ENCODE data around the gene PFDN1.
A peak's percentile ranks its signal among the peaks of the same experiment; 100 is the strongest.
"Not testable (repeated sequence)": the region's sequence is repeated elsewhere in the genome, so short reads cannot be mapped to it uniquely, and the experiment has no call there.

PFDN1 gene, protein sequence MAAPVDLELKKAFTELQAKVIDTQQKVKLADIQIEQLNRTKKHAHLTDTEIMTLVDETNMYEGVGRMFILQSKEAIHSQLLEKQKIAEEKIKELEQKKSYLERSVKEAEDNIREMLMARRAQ

DNA sequence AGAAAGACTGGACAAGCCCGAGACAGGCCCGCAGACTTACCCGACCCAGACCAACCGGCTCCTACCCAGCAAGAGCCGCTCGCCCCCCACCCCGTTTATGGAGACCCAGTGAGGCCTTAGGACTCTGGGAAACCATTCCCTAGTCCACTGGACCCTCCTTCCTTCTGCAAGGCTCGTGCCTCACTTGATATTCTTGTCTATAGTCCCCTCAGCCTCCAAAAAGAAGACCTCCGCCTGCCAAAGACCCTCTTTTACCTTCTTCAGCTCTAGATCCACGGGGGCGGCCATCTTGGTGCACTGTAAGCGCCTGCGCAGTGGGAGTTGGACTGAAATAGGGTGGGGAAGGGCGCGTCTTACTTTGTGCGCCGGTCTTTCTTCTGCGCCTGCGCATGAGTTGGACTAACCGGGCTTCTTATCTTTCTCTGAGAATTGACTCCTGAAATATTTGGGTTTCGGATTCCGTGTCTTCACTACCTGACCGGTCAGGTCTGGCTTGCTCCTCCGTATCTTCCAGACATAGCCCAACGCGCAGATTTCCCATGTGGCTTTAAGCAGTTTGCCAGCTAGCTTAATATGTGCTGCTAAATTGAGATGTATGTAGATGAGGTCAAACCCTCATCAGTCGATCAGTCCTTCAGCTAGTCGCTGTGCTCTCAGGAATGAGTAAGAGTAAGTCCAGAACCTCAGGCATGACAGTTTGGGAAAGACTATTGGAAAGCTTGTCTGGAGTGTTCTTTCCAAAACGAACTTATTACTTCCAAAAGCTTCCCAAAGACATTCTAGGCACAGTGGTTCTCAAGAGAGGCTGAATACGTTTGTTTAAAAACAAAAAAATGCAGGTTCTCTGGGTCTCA lies at the start of gene PFDN1:
PFDN1 (minus strand) TSS at position 316 of the 854 bp plus-strand sequence; CDS start at position 288, 28 bp downstream.
- peak; percentile 58 for DNase-seq

DNA sequence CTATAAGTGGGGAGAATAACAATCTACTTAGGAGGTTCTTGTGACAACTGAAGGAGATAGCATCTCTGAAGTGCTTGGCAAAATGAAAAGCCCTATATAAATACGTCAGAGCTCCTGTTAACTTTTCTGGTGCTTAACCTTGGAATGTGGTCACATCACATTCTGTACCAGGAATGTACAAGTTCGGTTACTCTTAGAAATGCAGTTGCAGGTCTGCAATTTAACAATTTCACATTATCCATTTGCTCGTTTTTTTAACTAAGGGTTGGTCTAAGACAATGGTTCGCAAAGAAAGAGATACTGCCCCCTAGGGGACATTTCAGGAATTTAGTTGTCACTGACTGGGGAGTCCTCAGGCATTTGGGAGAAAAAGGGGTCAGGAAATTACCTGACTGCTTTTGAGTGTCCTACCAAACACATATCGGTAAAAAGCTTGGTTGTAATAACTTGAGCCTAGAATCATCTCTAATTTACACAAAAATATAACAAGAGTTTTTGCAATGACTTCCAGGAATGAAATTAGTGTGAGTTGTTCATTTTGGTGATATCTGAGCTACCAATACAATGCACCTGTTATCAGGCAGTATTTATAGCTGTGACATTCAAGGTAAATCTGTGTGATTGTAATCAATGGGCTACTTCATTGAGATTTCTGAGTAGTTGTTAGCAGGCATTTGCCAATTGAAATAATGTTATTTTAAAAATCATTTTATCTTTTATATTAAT lies 48.9 kb upstream of the PFDN1 start:
- peak; percentile 13 for DNase-seq

DNA sequence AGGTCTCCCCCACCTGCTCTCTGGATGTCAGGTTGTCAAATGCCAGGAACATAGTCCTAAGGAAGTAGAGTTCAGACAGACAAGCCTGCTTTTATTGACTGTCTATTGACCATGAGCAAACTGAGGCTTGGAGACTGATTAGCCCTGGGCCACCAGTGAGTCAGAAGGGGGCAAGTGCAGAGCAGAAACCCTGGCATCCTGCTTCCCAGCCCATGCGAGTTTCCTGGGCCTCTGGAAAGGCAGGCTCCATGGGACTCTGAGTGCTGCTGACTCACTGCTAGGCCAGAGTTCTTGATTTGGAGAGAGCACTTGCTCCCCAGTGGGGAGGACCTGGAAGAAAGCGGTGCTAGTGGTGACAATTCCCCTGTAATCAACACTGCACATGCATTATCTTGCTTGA lies 46.3 kb upstream of the PFDN1 start:
- DNase-seq = no peak

DNA sequence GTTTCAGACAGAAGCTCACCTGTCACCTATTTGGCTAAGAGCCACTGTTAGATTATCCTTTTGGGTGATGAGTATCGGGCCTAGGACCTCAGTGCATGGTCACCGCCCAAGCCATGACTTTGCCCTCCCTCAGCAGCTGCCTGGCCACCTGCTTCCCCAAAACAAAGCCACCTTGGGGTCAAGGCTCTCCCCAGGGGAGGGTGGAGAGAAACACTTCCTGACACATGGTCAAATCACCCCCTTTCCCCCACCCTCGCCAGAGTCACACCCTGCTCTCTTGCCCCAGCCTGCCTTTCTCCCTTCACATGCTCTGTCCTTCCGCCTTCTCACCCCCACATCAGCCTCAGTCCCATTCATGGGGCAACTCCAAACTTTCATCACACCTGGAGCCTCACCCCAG lies 45.2 kb upstream of the PFDN1 start:
- DNase-seq = no peak

DNA sequence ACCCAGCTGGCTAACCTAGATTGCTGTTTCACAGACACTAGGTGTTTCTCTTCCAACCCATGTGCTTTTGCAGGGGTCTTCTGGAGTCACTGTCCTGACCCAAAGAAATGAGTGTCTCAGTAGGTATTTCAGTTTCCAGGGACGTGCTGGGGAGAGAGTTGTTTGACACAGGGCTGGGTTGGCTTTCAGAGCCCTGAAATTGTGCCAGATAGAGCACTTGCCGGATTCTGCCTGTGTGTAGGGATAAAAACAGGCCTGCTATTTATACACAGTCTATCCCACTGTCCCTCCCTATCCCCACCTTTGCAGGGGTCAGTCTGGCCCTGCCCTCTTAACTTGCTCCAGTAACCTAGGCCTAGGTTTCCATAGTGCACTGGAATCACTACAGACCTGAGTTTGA lies 44.5 kb upstream of the PFDN1 start:
- DNase-seq = no peak

DNA sequence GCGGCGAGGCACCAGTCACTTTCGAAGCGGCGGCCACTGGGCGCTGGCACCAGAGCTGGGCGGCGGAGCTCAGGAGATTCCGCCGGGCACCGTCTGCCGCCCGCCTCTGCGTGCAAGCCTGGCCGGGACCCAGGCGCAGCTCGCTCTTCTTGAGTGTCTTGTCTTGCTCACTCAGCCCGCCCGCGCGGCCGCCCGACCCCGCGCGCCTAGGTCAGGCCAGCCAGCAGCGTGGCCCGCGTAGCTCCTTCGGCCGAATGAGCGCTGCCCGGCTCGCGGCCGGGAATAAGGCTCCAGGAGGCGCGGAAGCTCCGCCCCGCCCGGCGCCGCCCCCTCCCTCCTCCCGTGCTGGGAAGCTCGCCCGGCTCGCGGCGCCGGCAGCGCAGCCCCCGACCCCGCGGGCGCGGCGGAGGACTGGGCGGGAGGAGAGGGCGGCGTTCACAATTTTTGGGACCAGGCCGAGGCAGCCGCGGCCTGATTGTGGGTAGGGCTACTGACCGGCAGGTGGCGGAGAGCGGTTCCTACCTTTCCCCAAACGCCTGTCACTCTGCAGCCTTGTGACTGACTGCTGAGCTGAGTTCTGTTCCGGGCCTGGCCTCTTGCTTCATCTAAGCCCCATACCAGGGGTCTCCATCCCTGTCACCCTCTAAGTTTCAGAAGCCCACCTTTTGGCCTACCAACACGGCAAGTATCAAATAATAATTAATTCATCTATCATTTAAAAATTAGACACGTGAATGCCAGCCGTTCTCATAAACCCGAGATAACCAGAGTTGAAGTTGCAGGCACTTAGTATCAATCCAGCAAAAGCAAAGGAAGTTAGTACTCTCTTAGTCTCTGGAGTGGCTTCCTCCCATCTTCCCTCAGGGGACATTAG lies 43.7 kb upstream of the PFDN1 start, which contains the start of gene HBEGF:
HBEGF (minus strand) TSS at position 256 of the 874 bp plus-strand sequence. CDS start 275 bp downstream, outside the sequence.
- DNase-seq = no peak

DNA sequence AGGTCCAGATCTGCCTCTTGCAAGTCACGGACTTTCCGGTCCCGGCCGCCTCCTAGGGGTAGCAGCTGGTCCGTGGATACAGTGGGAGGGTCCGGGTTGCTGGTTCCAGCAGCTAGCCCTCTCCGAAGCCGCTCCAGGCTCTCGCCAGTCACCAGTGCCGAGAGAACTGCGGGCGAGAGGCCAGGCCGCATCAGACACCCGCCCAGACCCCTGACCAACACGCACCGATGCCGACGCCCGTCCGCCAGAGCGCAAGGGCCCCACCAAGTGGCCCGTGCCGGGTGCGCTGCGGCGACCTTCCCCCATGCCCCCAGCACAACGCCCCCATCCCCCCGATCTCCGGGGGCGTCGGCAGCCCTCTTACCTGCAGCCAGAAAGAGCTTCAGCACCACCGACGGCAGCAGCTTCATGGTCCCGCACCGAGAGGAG lies 43.0 kb upstream of the PFDN1 start:
- DNase-seq = no peak

DNA sequence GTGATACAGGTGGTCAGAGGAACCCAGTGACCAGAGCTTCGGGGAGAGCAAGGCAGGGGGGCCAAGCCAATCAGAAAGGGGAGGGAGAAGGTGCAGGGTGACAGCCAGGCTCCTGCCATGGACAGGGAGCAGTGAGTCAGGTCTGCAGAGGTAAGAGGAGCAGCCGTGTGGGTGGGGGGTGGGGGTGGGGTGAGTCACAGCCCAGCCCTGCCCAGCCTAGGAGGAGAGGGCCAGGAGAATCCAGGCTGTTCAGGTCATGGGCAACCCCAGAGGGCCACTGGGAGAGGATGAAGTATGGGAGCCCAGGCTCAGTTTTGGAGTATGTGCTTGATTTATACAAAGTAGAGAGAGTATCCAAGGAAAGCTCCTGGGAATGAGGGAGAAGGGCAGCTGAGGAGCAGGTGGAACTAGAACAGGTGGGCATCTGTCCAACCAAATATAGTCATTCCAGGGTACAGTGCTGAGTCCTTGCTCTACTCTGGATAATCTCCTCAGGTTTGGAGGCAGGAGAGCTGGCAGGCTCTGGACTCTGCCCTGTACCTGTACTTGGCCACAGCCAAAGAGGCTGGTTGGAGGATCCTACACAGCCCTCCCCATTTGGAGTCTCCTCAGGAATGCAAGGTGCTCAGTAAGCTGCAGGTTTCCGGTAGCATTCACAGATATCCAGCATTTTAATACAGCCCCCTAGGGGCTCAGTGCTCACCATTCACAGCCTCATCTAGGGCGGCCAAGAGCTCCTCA lies 42.0 kb upstream of the PFDN1 start:
- DNase-seq = no peak

DNA sequence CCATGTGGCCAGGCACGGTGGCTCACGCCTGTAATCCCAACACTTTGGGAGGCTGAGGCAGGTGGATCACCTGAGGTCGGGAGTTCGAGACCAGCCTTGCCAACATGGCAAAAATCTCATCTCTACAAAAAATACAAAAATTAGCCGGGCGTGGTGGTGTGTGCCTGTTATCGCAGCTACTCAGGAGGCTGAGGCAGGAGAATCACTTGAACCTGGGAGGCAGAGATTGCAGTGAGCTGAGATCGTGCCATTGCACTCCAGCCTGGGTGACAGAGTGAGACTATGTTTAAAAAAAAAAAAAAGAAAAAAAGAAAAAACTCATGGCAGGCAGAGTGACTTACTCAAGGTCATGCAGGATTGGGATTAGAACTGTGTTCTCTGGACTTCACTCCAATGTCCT lies 40.9 kb upstream of the PFDN1 start:
- not testable (repeated sequence) for DNase-seq

DNA sequence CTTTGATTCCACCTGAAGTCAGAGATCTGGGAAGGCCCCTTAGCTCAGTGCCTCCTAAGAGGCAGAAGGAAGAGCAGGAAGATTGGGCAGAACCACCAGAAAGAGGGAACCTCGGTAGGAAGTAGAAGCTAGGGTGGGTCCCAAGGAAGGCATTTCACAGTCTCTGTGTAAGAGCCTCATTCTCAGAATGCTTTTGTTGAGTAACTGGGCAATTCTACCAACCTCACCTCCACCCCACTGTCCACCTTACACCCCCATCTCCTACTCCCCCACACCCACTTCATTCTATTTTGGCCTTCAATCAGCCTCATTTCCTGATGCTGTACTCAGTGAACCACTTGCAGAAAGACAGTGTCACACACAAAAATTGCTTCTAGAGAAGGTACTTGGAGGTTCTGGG lies 40.0 kb upstream of the PFDN1 start:
- DNase-seq = no peak

DNA sequence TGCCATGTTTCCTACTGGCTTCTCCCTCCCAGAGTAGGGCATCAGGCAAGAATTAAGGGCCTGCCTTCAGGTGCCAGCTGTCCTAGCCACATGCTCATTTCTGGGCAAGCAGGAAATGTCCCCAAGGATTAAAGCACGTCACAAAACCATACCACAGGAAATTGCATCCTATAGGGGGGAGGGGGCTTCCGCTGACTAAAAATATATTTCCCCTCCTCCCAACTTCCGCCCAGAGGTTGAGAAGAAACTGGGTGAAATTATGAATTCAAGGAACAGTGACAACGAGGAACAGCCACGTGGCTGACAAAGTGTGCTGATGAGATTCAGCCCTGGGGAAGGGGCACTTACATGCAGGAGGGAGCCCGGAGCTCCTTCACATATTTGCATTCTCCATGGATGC lies 39.4 kb upstream of the PFDN1 start:
- no peak for DNase-seq

DNA sequence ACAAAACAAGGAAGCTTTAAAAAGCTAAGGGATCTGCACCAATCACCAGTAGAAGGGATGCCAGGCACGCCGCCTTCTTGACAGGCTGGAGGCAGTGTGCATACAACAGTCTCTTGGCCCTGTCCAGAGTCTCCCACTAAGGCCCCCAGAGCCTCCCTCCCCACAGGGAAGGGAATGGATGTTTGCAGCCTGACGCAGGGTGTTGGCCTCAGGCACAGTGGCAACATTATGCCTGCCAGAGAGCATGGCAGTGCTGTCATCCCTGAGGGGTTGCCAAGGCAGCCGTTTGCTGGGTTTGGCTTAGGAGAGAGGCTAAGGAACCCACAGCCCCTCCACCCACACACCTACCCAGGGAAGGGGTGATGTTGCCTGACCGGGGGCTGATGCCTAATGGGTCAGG lies 38.7 kb upstream of the PFDN1 start:
- DNase-seq = no peak

DNA sequence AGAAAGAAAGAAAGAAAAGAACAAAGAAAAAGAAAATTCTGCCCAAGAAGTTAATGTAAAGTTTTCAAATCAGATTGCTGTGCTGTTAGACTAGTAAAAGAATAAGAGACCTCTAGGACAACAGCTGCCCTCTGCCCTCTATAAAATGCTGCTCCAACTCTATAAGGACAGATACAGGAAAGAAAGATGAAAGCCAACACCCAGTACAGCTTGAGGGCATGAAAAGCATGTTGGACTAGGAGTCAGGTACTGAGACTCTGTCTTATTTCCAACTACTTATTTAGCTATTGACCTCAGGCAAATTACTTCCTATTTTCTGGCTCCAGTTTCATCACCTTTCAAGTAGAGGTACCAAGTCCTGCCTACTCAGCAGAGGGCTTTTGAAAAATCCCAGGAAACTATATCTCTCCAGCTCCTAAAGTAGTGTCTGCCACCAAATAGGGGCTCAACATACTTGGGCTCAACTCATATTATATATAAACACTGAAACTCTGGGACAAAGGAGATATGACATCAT lies 37.8 kb upstream of the PFDN1 start:
- no peak for DNase-seq

DNA sequence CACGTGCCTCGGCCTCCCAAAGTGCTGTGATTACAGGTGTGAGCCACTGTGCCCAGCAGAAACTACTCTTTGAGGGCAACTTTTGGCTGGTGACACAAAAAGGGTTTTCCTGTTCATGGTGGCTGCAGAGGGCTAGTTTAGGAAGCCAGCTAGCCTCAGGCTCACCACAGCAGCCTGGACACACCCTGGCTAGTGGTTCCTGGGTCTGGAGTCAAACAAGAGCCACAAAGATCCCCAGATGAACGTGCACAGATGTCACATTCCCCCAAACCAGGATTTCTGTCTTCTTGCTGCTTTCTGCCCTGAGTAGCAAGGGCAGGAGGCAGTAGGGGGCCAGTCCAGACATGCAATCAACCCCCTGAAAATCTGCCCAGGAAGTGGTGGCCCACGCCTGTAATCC lies 36.7 kb upstream of the PFDN1 start:
- no peak for DNase-seq

DNA sequence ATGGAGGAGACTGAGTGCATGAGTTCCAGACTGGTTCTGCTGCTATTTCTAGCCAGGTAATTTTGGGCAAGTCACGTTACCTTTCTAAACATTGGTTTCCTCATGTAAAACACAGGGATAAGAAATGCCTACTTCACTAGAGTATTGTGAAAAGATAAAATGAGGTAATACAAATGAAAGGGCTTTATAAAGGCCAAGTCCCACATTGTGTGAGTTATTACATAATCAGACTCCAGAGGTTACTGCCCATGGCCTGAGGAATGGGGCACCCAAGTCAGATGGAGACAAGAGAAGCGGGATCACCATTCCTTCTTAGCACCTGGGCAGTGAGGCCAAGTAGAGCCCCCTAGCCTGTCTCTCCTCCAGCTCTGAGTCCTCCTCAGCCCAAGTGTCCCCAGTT lies 36.0 kb upstream of the PFDN1 start:
- no peak for DNase-seq

DNA sequence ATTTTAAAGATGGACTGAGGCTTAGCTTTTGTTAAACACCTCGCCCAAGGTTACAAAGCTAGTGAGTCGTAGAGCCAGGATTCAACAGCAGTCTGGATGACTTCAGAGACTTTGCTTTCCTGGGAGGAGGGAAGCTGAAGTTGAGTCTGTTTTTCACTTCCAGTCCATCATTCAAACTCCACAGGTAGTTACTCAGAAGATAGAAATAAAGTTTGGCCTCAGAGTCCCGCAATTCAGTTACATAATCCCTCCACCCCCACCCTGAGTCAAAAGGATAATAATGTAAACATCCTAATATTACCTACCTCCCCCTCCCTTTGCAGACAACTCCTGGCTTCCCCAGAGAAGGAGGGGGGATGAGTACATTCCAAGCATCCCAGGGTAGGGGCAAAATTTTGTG lies 35.4 kb upstream of the PFDN1 start:
- DNase-seq = no peak

DNA sequence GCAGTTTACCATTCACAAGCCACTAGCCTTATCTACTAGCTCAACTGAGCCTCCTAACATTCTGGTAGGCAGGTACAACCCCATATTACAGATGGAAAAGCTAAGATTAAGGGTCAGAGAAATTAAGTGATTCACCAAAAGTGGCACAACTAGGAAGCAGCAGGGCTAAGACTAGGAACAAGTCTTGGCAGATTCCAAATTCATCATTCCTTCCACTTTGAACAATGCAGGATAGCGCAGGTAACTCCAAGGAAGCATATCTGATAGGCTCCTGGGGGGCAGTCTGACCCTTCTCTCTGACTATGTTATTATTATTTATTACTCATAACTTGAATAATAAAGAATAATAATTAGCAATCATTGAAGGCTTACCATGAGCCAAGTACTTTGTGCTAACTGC lies 35.0 kb upstream of the PFDN1 start:
- no peak for DNase-seq

DNA sequence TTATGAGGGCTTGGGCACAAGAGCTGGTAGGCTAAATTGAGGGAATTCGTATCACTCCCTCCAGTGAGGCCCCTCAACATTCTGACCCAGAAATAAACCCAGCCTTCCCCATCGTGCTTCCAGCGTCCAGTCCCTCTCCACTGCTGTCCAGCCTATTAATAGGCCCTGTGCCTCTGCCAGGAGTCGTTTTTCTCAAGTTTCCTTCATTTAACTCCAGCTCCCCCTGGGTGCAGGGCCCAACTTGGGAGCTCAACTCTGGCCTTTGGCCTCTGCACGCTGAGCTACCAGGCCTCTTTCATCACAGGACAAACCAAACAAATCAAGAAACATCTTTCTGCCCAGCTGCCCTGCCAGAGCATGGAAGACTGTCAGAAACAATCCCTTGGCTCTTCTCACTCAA lies 33.5 kb upstream of the PFDN1 start:
- no peak for DNase-seq

DNA sequence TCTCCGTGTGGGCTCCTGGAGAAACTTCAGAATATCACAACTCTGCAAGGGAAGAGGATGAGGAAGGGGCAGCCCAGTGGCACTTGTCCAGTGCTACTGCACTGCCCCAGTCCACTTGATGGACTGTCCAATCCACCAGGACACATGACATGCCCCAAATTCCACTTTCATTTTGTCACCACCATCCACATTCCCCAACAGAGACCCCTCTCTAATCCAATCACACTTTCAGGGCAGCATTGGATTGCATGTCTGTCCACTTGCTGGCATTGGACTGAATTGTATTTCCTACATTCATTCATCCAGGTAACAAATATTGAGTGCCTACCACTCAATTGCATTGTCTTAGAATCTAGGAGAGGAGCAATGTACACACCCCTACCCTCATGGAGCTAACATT lies 28.7 kb upstream of the PFDN1 start:
- no peak for DNase-seq

DNA sequence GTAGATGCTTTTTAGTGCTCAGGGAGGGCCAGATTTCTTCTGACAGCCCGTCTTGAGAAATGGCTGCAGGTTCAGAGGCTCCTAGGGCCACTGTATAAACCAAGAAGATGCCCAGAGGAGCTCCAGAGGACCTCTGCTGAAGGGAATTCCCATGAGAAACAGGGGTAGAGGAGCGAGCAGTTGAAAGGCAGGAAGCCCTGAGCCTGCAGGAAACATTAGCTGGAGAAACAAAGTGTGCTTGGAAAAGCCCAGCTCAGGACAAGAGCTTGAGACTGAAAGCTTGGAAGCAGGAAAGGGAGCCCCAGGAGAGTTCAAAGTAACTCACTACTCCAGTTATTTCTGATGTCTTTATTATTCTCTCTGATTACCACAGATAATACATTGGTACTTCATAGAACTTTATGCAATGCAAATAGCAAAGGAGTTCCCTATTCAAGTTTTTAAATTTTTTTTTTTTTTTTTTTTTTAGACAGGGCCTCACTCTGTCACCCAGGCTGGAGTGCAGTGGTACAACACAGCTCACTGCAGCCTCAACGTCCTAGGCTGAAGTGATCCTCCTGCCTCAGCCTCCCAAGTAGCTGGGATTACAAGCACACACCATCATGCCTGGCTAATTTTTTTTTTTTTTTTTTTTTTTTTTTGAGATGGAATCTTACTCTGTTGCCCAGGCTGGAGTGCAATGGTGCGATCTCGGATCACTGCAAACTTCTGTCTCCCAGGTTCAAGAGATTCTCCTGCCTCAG lies 27.0 kb upstream of the PFDN1 start:
- DNase-seq = no peak

Measured in KG1 (cell line).